ENCODE measurements around the gene FAXDC2.

GRCh38 chr5:154779105-154779504 lies 71.3 kb downstream of the FAXDC2 start:
- no peak for TF ChIP-seq CTCF (IDR thresholded peaks at IDR 0.05)
- no peak for TF ChIP-seq POLR2A (IDR thresholded peaks at IDR 0.05; ENCODE audit: low read depth)
- no peak for TF ChIP-seq EP300 (IDR thresholded peaks at IDR 0.05)
- TF ChIP-seq POLR2AphosphoS5 (IDR thresholded peaks at IDR 0.05): no peak
